ENCODE results near the gene KIF3A.

The KIF3A gene

DNA sequence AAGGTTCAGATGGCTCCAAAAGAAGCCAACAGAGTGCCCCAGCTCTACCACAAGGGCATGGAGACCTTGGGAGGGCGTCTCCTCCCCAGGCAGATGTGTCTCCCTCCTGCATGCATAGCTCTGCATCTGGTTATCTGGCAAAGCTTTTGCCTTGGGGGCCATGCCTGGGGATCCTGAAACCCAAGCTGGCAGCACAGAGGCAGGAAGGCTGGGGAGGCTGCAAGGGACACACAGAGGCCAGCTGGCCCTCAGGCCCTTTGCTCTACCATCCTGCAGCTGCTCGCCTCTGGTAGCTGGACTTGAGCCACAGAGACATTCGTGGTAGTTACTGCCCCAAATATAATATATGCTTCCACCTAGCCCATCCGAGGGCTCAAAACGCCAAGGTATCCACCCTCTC, 35.8 kb upstream of the KIF3A start:
- peak in 19 of 42 donors; percentile 28 to 76 (median 47) for DNase-seq
- intact Hi-C loops (cut with DNase I): no loop called here

DNA sequence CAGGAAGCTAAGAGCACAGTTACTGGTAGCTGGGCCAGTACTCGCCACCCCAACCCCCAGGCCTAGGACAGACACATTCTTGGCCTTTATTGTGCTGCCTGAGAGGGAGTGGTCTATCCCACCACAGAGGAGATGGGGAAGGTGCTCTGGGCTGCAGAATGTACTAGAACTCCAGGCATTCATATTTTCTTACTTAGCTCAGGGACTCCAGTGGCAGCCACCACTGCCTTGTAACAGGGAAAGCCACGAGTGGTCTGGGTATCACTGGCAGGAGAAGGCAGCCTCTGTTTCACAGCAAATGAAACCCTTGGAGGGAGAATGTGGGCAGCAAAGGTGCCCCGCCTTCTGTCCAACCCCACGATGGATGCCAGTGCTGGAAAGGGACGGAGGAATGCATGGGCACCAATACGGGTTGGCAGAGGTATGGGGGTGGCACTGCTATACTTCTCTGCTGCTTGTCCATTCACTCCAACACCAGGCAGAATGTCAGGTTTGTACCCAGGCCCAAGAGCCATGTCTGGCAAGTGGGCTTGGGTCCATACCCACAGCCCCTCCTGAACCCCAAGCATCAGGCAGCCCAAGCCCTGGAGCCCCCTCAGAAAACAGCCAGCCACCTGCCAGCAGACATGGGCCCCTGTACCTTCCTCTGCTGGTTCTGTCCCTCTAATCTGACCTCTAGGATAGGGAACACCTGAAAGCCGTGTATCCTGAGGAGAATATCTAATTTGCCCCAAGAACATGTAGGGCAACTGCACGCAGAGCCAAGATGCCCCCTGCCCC, 35.1 kb upstream of the KIF3A start:
- peak in 3 of 42 donors; percentile 9 to 47 (median 28) for DNase-seq
- intact Hi-C loops (cut with DNase I): no loop called here

DNA sequence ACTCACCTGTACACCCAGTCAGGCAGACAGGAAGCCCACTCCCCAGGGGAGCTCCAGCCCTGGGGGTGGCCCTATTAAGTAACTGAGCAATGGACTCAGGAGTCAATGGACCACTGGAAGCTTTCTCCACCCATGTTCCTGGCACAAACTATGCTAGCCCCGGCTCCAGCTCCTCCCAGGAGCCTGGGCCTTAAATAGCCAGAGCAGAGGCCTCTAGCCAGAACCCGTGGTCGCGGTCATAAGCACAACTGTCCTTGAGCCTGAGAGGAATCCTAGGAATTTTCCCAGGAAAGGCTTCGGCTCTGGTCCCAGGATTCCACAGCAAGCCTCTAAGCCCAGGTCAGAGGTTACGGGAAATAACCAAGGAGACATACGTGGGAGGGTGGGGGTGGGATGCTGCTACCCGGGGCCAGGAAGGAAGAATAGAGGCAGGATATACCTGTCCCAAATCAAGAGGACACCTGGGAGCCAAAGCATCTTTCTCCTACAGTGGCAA, 34.2 kb upstream of the KIF3A start:
- DNase-seq: peak in 3 of 42 donors; percentile 11 to 29 (median 28)
- intact Hi-C loops (cut with DNase I): no loop called here

DNA sequence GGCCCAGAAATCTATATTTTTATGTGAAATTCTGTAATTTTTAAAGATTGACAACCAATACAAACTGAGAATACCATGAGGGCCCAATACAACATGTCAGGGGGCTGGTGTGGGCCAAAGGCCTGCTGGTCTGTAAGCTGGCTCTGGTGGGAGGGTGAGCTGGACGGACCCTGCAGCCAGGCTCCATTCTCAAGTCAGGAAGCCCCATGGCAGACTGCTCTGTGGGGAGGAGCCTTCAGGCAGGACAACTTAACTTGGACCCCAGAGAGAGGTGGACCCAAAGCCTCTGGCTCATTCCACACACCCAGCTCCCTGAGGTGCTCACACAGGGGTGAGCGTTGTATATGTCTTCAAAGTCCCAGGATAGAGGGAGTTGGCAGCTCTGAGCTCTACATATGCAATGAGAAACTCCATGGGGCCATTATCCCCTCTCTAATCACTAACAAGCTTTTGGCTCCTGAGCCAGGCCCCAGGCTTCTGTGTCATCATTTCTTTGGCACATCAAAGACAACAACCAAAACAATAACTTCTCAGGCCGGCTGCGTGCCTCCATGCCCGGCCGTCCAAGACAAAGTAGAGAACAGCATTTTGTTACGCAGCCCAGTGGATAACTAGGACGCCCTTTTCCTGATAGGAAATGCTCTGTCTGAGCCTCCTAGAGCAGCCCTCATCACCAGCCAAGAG, 33.3 kb upstream of the KIF3A start:
- intact Hi-C loops (cut with DNase I): no loop called here
- peak in 23 of 42 donors; percentile 24 to 82 (median 46) for DNase-seq

DNA sequence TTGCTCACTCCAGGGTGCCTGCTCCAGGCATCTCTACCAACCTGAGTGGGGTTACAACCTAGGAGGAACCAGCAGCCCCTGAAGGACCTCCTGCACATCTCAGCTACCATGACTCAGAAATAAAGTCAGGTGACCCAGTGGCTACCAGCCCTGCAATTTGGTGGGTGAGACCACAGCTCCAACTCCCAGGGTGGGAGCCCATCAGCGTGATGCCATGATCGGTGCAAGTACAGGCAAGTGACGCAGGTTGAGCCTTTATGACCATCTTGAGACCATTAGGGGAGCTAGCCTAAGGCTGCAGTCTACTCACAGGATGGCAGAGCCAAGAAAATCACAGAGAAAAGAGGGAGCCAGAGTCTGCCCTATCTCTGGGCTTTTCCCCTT, 31.1 kb upstream of the KIF3A start:
- peak in 2 of 42 donors; percentile 7 to 21 for DNase-seq
- intact Hi-C loops (cut with DNase I): no loop called here

DNA sequence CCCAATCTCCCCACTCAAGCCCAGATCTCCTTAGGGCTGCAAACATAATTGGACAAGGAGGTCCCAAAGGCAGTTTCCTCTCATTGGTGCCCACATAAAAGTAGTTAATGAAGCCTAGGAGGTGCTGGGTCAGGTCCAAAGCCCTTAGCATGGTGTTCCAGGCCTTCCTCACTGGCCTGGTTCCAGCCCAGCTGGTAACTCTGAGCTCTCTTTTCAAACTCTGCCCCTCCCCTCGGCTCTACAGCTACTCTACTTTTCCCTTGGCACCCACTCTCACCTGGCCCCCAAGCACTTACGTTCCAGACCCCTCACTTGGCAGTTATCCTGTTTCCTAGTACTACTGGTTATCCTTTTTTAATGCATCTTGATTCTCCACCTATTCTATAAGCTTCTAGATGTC, 29.8 kb upstream of the KIF3A start:
- intact Hi-C loops (cut with DNase I): no loop called here
- peak in 21 of 42 donors; percentile 9 to 75 (median 57) for DNase-seq

DNA sequence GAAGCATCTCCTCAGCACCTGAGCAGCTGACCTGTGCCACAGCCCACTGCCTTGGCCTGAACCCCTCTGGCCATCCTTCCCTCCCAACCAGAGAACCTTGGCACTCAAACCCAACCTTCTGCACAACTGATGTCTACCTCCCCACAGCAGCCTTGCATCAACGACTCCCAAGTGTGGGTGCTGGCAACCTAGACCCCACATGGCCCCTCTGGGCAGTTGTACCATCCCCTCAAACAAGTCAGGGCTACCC, 29.4 kb upstream of the KIF3A start:
- intact Hi-C loops (cut with DNase I): no loop called here
- peak in 3 of 42 donors; percentile 7 to 29 (median 23) for DNase-seq

DNA sequence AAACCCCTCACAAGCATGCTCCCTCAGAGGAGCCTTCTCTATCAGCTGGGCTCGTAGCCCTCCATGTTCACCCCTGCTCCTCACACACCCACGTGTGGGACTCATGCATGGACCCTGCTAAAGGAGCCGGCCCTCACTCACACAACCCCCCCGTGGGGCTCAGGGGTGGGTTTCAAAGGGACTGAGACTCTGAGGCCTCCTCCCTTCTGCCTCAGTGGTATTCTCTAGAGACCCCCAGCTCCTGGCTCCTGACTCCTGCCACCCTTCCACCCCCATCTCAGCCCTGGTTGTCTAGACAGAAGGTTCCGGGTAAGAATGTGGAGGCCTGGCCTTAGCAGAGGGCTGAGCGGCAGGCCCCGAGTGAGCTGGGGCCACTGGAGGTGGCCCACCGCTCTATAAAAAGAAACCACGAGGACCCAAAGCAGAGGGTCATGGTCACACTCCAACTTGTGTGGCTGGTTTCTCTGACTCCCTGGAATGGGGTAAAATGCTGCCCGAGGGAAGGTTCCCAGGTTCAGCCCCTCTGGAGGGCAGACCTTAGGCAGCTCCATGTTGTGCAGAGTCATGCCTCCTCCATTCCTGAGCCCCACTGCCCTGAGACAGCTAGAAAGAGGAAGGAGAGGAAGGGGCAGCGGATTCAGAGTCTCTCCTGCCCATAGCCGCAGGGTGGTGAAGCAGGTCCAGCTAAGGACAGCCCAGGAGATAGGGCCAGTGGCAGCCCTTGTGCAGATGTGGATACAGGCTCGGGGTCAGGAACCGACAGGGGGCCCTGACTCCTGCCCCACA, 28.9 kb upstream of the KIF3A start:
- DNase-seq: peak in 5 of 42 donors; percentile 6 to 32 (median 18)

DNA sequence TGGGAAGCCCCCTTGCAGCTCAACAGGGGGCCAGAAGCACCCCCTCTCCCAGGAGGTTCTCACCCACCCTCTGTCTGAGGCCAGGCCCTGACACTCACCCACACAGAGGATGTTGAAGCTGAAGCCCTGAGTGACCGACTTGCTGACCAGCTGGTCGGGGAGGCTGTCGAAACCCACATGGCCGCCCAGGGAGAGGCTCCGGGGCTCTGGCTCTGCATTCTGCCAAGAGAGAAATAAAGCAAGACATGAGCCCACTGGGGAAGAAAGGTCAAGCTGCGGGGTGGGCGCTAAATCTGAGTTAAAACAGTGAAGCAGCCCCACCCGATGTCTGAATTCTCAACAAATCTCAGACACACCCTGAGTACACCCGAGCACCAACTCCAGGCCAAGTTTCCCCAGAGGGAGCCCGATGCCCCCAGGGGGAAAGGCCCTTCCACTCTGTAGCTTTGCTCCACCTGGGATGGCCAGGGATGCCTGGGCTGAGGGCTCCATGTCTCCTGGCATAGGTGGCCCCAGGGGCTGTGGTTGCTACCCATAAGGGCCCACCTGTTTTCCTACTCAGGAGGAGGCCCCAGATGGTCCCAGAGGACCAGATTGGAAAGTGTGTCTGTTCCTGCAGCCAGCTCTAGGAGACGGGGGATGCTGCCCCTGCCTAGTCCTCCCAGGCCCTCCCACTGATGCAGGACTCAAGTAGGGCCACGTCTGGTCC, 28.1 kb upstream of the KIF3A start:
- intact Hi-C loops (cut with DNase I): no loop called here
- DNase-seq: peak in 3 of 42 donors; percentile 7 to 40 (median 13)

More for the DNA sequence above, 28.9 kb upstream of the KIF3A start:
- intact Hi-C loops (cut with DNase I): no loop called here

DNA sequence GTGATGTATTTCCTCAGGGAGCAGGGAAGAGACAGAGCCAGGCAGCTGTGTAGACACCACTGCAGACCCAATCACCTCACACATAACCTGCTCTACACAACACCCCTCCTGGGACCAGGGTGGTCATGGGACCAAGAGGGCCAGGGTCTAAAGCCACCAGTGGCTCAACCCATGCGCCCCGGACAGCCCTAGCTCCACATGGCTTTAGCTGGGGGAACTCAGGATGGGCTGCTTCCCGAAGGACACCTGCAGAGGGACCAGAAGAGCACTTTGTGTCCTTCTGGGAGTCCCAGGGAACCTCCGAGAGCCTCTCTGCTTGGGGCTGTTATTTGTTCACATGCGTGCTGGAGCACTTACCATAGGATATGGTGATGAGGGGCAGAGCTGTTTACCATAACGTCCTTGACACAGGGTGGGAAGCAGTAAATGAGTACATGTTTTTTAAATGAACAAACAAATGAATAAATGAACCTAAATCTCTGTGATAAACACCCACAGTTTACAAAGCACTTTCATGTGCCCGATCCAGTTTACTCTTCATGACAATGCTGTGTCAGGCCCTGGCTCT, 27.4 kb upstream of the KIF3A start:
- intact Hi-C loops (cut with DNase I): no loop called here
- DNase-seq: peak in 2 of 42 donors; percentile 14 to 21

DNA sequence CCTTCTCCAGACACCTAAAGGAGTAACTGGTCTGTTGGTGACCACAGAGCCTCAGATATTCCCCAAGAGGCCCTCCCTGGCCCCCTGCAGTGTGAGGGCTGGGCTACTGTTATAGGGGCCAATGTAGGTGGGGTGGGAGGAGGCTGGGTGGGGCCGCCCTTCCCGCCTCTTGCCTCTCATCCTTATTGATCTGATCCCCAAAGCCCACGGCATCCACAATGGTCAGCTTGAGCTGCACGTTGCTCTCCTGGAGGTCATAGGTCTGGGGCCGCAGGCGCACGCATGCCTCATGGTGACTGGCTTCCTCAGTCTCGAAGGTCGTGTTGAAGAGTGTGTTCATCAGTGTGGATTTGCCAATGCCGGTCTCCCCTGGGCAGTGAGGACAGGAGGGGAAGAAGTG, 26.7 kb upstream of the KIF3A start:
- DNase-seq: peak in 2 of 42 donors; percentile 7 to 39
- intact Hi-C loops (cut with DNase I): no loop called here

DNA sequence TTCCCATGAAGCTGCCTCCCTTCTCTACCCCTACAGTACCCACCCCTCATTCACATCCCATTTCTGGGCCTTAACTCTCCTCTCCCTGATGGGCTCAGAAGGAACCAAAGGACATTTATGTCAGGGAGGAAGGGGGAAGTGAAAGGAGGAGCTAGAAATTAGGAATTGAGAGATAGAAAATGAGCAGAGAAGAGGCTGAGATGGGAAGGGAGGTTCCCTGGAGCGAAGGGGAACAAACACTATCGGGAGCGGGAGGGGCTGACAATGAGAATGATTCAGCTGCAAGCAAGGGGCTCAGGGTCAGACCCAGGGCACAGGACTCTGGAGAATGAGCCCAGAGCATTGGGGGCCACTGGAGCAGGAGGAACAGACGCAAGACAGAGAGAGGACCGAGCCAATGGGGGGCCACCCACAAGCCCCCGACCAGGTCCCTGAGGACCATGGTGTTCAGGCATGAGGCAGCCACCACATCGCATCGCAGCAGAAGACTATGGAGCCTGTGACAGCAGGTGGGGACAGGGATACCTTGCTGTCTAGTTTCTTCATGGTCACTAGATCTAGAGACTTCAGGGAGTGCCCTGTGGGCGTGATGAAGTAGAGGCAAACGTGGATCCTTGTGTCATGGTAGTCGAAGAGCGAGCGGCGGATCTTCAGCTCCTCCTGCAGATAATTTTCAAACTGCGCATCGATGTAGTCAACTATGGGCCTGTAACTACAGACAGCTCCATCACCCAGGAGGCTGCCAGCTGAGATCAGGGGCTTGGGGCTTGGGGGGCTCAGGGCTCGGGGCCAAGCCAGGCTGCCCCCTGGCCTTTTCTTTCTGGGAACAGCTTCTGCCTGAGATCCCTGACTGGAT, 26.1 kb upstream of the KIF3A start:
- intact Hi-C loops (cut with DNase I): no loop called here

DNA sequence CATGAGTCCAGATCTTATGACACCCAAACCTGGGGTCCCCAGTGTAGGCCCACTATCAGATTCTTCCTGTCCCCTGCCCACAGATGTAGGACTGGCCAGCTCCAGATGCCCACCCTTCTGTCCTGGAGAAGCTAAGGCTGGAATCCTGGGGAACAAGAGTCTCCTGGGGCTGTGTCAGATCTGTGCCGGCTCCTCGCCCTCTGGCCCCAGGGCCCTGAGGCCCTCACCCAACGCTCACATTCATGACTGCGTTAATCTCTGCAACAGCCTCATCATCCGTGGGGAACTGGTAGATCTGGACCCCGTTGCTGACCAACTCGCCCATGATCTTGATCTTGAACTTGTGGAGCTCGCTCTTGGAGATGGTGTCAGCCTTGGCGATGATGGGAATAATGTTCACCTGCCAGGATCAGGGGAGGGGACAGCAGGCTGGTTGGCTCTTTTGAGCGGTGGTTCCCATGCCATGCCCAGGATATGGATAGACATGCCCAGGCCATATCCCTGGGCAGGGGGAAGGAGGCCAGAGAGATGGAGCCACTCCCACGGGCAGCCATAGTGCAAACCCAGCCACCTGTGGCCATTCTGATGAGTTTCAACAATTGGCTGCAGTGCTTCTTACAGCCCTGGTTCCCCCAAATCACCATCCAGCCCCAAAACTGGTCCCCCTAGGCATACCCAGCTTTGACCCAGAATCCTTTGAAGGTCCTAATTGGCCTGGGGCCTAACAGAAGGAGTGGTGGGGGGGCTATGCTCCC, 25.1 kb upstream of the KIF3A start:
- intact Hi-C loops (cut with DNase I): no loop called here
- peak in 4 of 42 donors; percentile 5 to 34 (median 16) for DNase-seq

More for the DNA sequence above, 26.1 kb upstream of the KIF3A start:
- peak in 2 of 42 donors; percentile 4 to 27 for DNase-seq

DNA sequence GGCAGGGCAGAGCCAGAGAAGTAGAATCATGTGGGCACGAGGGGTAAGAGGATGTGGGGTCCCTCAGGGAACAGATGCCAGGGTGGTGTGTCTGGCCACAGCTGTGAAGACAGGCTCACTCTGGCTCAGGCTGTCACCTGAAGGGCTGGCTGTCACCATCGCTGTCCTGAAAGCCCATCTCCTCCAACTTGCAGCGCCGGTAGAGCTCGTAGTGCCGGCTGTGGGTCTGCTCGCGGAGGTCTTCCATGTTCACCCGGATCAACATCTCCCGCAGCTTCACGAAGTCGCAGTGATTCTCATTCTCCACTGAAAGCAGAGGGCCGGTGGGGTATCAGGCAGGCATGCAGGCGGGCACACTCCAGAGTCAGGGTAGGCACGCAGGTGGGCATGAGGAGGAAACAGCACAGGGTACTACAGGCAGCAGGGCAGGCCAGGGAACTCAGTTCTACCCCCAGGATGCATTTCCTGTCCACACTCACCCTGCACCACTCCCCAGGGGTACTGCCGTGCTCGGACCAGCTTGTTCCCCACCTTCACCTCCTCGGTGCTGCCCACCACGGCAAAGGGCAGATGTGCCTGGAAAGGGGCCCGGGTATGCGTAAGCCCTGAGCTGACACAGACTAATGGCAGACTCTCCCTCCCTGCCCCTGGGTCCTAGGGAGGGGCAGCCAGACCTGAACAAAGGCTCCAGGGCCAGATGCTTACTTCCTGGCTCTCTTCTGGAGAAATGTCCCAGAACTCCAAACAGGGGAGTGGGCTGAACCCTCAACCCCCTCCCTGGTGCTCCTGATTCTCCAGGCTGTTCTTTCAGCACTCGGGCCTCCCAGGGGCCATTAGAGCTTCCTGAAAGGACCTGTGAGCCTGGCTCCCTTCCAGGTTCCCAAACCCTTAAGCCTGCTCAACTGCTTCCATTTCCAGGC, 24.2 kb upstream of the KIF3A start:
- intact Hi-C loops (cut with DNase I): no loop called here
- DNase-seq: peak in 8 of 42 donors; percentile 7 to 35 (median 20)

DNA sequence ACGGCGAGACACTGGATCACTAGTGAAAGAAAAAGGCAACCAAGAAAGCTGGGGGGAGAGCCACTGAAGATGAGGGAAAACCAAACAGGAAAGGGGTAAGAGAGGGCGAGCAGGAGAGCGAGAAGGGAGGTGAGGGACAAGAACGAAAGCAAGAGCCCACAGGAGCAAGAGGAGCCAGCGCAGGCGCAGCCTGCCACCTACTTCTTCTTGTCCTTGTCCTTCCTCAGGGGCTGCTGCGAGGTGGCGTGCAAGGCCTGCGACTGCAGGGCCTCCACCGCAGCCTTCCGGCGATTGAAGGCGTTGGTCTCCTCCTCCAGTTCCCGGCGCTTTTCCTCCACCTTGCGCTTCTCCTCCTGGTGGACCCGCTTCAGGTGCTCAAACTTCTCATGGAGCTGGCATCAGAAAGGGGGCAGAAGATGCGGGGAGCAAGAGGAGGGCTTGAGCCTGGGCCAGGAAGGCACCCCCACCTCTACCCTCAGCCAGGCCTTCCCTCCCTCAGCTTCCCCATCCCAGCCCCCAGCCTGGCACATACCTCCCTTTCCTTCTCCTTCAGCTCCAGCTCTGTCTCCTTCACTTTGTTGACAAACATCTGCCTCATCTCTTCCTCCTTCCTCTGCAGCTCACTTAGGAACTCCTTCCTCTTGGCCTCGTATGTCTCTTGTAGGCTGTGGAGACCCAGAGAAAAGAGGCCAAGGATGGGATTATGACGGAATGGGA, 23.4 kb upstream of the KIF3A start:
- intact Hi-C loops (cut with DNase I): no loop called here

More for the DNA sequence above, 23.4 kb upstream of the KIF3A start:
- DNase-seq: peak in 3 of 42 donors; percentile 9 to 21 (median 11)

All from head of caudate nucleus (tissue), 42 donors.